Left lung (tissue), 10 donors: ENCODE data around the gene NUDT22. TPM values are rescaled to one million over a fixed set of nuclear protein-coding genes. Genes with fewer than 3 reads are reported as not detected.
A peak's percentile ranks its signal among the peaks of the same experiment; 100 is the strongest.

Source experiments
- ATAC-seq: fragments of 200-7000 bp; cut with Tn5 transposase; one replicate; pipeline ENCODE4 v1.9.1; 2020; ENCODE audit warnings: moderate library complexity
- DNase-seq, 4 donors: peaks; one replicate each; pipeline ENCODE4 v3.0.0-alpha.2; 2013 to 2020
- H3K27ac ChIP-seq, 2 donors: fragments of 200-600 bp; sonication (generic) in 1 of 2; one replicate each; pipeline versions ENCODE4 v1.5.0 to v1.8.0; 2020 to 2021
- H3K27me3 ChIP-seq, 2 donors: fragments of 200-600 bp; sonication (generic) in 1 of 2; one replicate each; pipeline versions ENCODE4 v1.5.0 to v1.8.0; 2020 to 2021
- H3K36me3 ChIP-seq, 2 donors: fragments of 200-600 bp; sonication (generic) in 1 of 2; one replicate each; pipeline versions ENCODE4 v1.5.0 to v1.8.0; 2020 to 2021
- H3K4me1 ChIP-seq, 2 donors: fragments of 200-600 bp; one replicate each; pipeline ENCODE4 v1.8.0; 2021
- H3K4me3 ChIP-seq, 2 donors: fragments of 200-600 bp; sonication (generic) in 1 of 2; one replicate each; pipeline versions ENCODE4 v1.5.0 to v1.8.0; 2020 to 2021; ENCODE audit warnings: mild to moderate bottlenecking in 1 of 2
- H3K9me3 ChIP-seq, 2 donors: fragments of 200-600 bp; sonication (generic) in 1 of 2; one replicate each; pipeline versions ENCODE4 v1.5.0 to v1.8.0; 2020 to 2021
- intact Hi-C, 2 donors: fragments of 100-400 bp; cut with DNase I; formaldehyde crosslinking; loops; one replicate each; pipeline versions ENCODE4 v1.11.2 to v1.14.2; 2022
- polyA plus RNA-seq, 6 donors: library from polyadenylated mRNA; unstranded; fragments of 120-200 nt; gene quantifications; one replicate each; pipeline ENCODE4 v1.2.1, GENCODE V29; 2013; ENCODE audit not compliant: insufficient read length in 6 of 6
- total RNA-seq, 2 donors: library from RNA; stranded (reverse); fragmentation: NEBNext Ultra II Directional; extraction: Animal tissue kit (Norgen Biotek cat#: 25700); gene quantifications; one replicate each; pipeline ENCODE4 v1.2.1, GENCODE V29; 2021
- TF ChIP-seq, protein P1 (sequence below), 2 donors: fragments of 200-600 bp; sonication (generic) in 1 of 2; IDR thresholded peaks; one replicate each; pipeline versions ENCODE4 v1.5.0 to v1.8.0; 2021; ENCODE audit warnings: antibody characterized with exemption in 2 of 2
- donor health status: DM: no; HTN: yes; CAD: no.
- donor health status: DM: no; HTN: no; CAD: no.

The NUDT22 gene
- total and polyA plus RNA-seq, 8 donors: 17.1 to 54.3 (median 23.6) TPM

DNA sequence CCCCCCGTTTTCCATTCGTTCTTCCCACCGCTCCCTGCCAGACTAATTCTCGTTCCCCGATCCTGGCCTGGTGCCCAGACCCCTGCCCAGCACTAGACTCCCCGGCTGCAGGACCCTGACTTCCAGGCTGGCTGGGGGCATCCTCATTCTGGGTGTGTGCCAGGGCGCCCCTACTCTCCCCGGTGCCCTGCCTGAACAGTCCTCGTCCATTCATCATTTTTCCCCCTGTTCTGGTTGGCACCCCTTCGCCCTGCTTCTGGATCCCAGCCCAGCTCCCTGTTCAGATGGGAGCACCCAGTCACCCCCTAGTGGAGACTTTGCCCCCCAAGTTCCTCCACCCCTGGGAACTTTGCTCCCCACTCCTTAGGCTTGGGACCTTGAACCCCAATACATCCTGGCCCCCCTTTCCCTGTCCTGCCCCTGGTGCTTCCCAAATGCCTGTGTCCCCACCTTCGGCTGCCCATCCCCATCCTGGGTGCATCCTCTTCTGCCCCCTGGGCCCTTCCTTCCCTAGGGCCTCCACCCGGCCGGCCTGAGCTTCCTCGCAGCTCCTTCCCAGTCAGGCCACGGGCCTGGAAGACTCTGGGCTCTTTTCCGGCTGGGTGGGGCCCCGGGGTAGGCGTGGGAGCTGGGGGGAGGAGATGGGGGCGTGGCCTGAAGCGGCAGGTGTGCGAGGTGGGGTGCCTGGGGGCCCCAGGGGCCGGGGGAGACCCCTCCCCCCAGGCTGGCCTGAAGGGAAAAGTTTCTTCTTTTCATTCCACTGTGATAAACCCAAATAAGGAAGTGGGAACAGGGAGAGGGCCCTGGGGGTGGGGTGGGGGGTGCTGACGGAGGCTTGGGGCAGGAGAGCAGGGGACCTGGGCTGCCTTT is 26.2 kb downstream of the NUDT22 start:
- DNase-seq (peak in 3 of 4 donors; percentile 25 to 89 (median 79)), ATAC-seq (peak; percentile 70)
- Histone ChIP-seq H3K27me3 (no peaks in the 10 kb centered on the region), H3K9me3 (no peaks in the 10 kb centered on the region), H3K4me3 (peak overlapping the region; percentile 82 to 87), H3K4me1 (peaks cover 9 to 43% of the 10 kb centered on the region in 2 donors), H3K27ac (peak overlapping the region; percentile 56 to 73), H3K36me3 (peaks cover 0 to 31% of the 10 kb centered on the region in 2 donors)
- intact Hi-C loops: no loop called here
- TF ChIP-seq, protein P1, sequence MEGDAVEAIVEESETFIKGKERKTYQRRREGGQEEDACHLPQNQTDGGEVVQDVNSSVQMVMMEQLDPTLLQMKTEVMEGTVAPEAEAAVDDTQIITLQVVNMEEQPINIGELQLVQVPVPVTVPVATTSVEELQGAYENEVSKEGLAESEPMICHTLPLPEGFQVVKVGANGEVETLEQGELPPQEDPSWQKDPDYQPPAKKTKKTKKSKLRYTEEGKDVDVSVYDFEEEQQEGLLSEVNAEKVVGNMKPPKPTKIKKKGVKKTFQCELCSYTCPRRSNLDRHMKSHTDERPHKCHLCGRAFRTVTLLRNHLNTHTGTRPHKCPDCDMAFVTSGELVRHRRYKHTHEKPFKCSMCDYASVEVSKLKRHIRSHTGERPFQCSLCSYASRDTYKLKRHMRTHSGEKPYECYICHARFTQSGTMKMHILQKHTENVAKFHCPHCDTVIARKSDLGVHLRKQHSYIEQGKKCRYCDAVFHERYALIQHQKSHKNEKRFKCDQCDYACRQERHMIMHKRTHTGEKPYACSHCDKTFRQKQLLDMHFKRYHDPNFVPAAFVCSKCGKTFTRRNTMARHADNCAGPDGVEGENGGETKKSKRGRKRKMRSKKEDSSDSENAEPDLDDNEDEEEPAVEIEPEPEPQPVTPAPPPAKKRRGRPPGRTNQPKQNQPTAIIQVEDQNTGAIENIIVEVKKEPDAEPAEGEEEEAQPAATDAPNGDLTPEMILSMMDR (IDR thresholded peaks at IDR 0.05): peak; percentile 12 to 29

- H3K9me3 ChIP-seq: no peaks in the 10 kb centered on the region
- DNase-seq: no peak
- H3K4me1 ChIP-seq: peaks cover 9 to 35% of the 10 kb centered on the region in 2 donors
- no peaks in the 10 kb centered on the region for H3K27me3 ChIP-seq
- TF ChIP-seq, protein P1 (IDR thresholded peaks at IDR 0.05): no peak
- no peak overlapping the region for H3K27ac ChIP-seq
- ATAC-seq: no peak
- intact Hi-C loops: no loop called here
- peak overlapping the region in 1 of 2 donors; percentile 87 for H3K4me3 ChIP-seq
- H3K36me3 ChIP-seq: peaks cover 0 to 39% of the 10 kb centered on the region in 2 donors
Measured at GRCh38 chr11:64253043-64253442, 27.0 kb downstream of the NUDT22 start.

GRCh38 chr11:64253481-64253880 is 27.4 kb downstream of the NUDT22 start:
- intact Hi-C loops: no loop called here
- peaks cover 9 to 35% of the 10 kb centered on the region in 2 donors for H3K4me1 ChIP-seq
- no peaks in the 10 kb centered on the region for H3K27me3 ChIP-seq
- DNase-seq (peak in 1 of 4 donors; percentile 42), ATAC-seq (no peak)
- H3K4me3 ChIP-seq: peak overlapping the region in 1 of 2 donors; percentile 87
- TF ChIP-seq, protein P1 (IDR thresholded peaks at IDR 0.05): no peak
- H3K27ac ChIP-seq: no peak overlapping the region
- H3K9me3 ChIP-seq: no peaks in the 10 kb centered on the region
- H3K36me3 ChIP-seq: peaks cover 0 to 43% of the 10 kb centered on the region in 2 donors

GRCh38 chr11:64254326-64254725 is 28.3 kb downstream of the NUDT22 start:
- ATAC-seq (no peak), DNase-seq (peak in 1 of 4 donors; percentile 78)
- TF ChIP-seq, protein P1 (IDR thresholded peaks at IDR 0.05): no peak
- intact Hi-C loops: no loop called here
- Histone ChIP-seq H3K9me3 (no peaks in the 10 kb centered on the region), H3K4me1 (peaks cover 9 to 35% of the 10 kb centered on the region in 2 donors), H3K36me3 (peaks cover 0 to 52% of the 10 kb centered on the region in 2 donors), H3K27me3 (no peaks in the 10 kb centered on the region), H3K27ac (no peak overlapping the region), H3K4me3 (no peak overlapping the region)
